NCI-H128 (cell line): ENCODE results near the gene ATXN1.
"Not testable (repeated sequence)": the region's sequence is repeated elsewhere in the genome, so short reads cannot be mapped to it uniquely, and the experiment has no call there.

Source experiments
- DNase-seq: peaks from one replicate; lab custom pipeline; 2025; ENCODE audit not compliant: unreplicated experiment; lab: John Stamatoyannopoulos, UW

The ATXN1 gene

DNA sequence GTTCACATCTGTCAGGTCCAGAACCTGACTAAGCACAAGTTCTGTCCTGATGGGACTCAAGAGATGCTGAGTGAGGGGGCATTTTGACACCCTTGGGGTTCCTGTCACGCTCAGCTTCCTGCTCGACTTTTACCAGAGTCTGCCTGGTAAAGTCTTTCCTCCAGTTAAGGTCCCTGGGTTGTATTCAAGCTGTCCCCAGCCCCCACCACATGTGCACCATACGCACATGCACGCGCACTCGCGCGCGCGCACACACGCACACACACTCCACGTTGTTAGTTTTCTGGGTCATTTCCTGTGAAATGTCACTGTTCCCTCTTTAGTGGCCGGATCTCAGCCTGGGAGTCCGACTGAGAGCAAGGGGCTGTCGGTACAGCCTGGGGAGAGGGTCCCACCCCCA, 356.8 kb downstream of the ATXN1 start:
- no peak for DNase-seq

GRCh38 chr6:16403831-16404230, 357.4 kb downstream of the ATXN1 start:
- no peak for DNase-seq

GRCh38 chr6:16402581-16402900, 358.7 kb downstream of the ATXN1 start:
- no peak for DNase-seq

GRCh38 chr6:16400248-16400760, 361.0 kb downstream of the ATXN1 start:
- no peak for DNase-seq

DNA sequence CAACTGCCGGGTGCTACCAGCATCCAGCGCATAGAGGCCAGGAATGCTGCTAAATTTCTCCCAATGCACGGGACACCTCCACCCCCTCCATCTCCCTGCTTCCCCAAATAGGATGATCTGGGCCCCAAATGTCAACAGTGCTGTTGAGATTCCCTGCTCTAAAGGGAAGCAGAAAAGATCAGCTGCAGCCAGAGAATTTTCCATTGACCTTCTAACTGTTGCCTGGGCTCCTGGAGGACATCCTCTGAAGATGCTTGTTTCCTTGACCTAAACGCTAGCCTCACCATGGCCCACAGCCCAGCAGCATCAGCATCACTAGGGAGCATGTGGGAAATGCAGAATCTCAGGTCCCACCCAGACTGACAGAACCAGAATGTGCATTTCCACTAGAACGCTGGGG, 361.6 kb downstream of the ATXN1 start:
- no peak for DNase-seq

DNA sequence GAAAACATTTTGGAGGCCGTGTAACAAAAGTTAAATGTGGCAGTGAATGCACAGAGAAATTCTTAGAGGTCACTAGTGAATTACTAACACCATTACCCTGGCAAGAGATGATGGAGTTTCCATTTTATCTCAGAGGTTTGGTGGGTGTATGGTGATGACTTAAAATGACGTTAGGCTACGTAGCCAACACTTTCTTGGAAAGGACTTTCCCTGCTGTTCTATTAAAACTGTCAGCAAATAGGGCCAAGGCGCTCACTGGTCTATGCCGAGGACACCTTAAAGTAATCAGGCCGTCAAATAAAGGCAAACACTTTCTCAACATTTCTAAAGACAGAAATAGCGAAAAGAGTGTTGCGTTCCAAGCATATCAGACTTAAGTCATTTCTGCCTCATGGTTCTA, 362.1 kb downstream of the ATXN1 start:
- no peak for DNase-seq

- no peak for DNase-seq
Observed at GRCh38 chr6:16398587-16398986, 362.7 kb downstream of the ATXN1 start.

GRCh38 chr6:16397623-16398022, 363.6 kb downstream of the ATXN1 start:
- no peak for DNase-seq

DNA sequence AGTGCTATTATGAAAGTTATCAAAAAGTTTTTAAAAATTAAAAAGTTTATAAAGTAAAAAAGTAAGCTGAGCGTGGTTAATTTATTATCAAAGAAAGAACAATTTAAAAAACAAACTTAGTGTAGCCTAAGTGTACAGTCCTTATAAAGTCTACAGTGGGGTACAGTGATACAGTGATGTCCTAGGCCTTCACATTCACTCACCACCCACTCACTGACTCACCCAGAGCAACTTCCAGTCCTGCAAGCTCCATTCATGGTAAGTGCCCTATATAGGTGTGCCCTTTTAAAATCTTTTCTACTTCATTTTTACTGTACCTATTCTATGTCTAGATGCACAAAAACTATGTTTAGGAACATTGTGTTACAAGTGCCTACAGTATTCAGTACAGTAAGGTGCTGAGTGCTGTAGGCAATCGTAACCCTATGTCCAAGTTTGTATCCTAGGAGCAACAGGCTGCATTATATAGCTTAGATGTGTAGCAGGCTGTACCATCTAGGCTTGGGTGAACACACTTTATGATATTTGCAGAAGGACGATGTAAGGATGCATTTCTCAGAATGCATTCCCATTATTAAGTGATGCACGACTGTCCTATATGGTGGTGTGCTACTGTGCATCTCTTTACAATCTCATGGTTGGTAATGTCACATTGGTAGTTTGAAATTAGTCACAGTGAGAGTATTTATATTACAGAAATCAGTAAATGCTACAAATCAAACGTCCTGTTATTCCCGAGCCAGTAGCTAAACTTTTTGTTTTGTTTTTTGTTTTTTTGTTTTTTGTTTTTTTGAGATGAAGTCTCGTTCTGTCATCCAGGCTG, 364.6 kb downstream of the ATXN1 start:
- no peak for DNase-seq

- no peak for DNase-seq
Observed at GRCh38 chr6:16394632-16395031, 366.6 kb downstream of the ATXN1 start.

GRCh38 chr6:16393326-16393725, 367.9 kb downstream of the ATXN1 start:
- no peak for DNase-seq

- DNase-seq: no peak
Observed at GRCh38 chr6:16392010-16392409, 369.2 kb downstream of the ATXN1 start.

DNA sequence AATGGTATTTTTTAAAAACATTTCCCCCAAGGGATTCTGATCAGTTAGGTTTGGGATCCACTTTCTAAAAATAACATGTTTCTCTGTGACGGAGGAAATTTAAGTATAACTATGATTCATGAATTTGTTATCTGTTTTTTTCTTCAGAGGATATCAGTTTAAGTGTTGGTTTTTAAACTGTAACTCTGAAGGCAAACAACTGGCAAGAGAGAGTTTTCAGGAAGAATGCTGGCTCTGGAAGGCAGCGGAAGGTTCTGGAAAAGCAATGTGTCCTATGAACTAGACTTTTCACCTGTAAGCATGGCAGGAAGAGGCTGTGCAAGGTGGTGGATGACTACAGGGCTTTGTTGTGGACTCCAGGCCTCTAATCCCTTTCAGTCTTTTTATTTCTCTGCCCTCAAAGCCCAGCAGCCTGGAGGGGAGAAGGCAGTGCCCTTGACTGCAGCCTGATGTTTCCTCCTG, 369.8 kb downstream of the ATXN1 start:
- no peak for DNase-seq

DNA sequence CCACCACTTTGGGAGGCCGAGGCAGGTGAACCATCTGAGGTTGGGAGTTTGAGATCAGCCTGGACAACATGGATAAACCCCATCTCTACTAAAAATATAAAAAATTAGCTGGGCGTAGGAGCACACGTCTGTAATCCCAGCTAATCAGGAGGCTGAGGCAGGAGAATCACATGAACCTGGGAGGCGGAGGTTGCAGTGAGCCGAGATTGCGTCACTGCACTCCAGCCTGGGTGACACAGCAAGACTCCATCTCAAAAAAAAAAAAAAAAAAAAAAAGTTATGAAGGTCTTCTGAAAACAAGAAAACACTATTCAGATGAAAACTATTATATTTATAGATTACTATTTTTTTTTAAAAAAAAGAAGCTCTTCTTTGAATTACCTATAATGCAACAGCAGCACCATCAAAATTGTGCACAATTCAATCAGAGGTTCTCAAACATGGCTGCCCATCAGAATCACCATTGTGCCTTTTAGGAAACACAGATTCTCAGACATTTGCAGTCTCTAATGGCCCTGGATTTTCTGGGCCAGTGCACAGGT, 370.3 kb downstream of the ATXN1 start:
- DNase-seq: not testable (repeated sequence)

GRCh38 chr6:16389642-16390041, 371.6 kb downstream of the ATXN1 start:
- DNase-seq: no peak

GRCh38 chr6:16388488-16388887, 372.8 kb downstream of the ATXN1 start:
- no peak for DNase-seq

- no peak for DNase-seq
Observed at GRCh38 chr6:16386057-16386456, 375.2 kb downstream of the ATXN1 start.

- no peak for DNase-seq
Observed at GRCh38 chr6:16383607-16384206, 377.6 kb downstream of the ATXN1 start.

DNA sequence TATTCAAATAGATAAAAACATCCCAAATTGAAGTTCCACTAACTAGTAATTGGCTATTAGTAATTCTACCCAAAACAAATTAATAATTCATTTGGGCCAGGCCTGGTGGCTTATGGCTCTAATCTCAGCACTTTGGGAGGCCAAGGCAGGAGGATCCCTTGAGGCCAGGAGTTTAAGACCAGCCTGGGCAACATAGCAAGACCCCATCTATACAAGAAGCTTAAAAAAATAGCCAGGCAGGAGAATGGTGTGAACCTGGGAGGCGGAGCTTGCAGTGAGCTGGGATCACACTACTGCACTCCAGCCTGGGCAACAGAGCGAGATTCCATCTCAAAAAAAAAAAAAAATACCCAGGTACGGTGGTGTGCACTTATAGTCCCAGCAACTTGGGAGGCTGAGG, 379.3 kb downstream of the ATXN1 start:
- DNase-seq: not testable (repeated sequence)

- DNase-seq: no peak
Observed at GRCh38 chr6:16380220-16380809, 380.9 kb downstream of the ATXN1 start.

DNA sequence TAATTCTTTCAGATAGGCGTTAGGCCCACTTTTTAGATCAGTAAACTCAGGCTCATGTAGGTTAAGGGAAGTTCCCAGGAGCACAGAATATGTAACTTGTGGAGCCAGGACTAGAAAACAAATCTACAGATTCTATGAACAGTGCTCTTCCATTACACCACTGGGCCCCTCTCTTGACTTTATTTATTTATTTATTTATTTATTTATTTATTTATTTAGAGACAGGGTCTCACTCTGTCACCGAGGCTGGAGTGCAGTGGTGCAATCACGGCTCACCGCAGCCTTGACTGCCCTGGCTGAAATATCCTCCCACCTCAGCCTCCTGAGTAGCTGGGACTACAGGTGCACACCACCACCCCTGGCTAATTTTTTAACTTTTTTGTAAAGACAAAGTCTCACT, 382.9 kb downstream of the ATXN1 start:
- not testable (repeated sequence) for DNase-seq

- no peak for DNase-seq
Observed at GRCh38 chr6:16377470-16377869, 383.8 kb downstream of the ATXN1 start.
